OCI-LY7 (cell line): ENCODE measurements around the gene NHLRC4.

Experiments used
- EZH2phosphoT487 ChIP-seq: fragments of 200-600 bp; sonication (generic); IDR thresholded peaks from 2 replicates; pipeline ENCODE4 v1.6.1; 2018; ENCODE audit warnings: low read depth, borderline replicate concordance, mild to moderate bottlenecking, mixed run types, antibody characterized with exemption, low read length, moderate library complexity, mixed read lengths
- TF ChIP-seq, protein P1 (sequence below): fragments of 200-600 bp; sonication (generic); conservative IDR thresholded peaks from 2 replicates; pipeline ENCODE4 v1.5.1; 2014; ENCODE audit warnings: mild to moderate bottlenecking, antibody characterized with exemption, low read length, moderate library complexity, mixed read lengths

GRCh38 chr16:593406-593805 is 26.6 kb downstream of the NHLRC4 start:
- TF ChIP-seq, protein P1, sequence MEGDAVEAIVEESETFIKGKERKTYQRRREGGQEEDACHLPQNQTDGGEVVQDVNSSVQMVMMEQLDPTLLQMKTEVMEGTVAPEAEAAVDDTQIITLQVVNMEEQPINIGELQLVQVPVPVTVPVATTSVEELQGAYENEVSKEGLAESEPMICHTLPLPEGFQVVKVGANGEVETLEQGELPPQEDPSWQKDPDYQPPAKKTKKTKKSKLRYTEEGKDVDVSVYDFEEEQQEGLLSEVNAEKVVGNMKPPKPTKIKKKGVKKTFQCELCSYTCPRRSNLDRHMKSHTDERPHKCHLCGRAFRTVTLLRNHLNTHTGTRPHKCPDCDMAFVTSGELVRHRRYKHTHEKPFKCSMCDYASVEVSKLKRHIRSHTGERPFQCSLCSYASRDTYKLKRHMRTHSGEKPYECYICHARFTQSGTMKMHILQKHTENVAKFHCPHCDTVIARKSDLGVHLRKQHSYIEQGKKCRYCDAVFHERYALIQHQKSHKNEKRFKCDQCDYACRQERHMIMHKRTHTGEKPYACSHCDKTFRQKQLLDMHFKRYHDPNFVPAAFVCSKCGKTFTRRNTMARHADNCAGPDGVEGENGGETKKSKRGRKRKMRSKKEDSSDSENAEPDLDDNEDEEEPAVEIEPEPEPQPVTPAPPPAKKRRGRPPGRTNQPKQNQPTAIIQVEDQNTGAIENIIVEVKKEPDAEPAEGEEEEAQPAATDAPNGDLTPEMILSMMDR, result no peak
- TF ChIP-seq EZH2phosphoT487, result no peak
